VCaP (cell line): ENCODE measurements around the gene RDX.

ENCODE experiments used
- H3K27ac ChIP-seq: fragments of 450-650 bp; 2 replicates; pipeline ENCODE4 v1.5.1; 2017
- CTCF ChIP-seq: fragments of 450-650 bp; conservative IDR thresholded peaks from 2 replicates; pipeline ENCODE4 v1.5.1; 2017; ENCODE audit warnings: mild to moderate bottlenecking, moderate library complexity

The RDX gene

GRCh38 chr11:110268441-110268840, 28.0 kb downstream of the RDX start:
- no peak overlapping the region for H3K27ac ChIP-seq
- no peak for TF ChIP-seq CTCF

GRCh38 chr11:110262072-110262403, 34.4 kb downstream of the RDX start:
- no peak overlapping the region for H3K27ac ChIP-seq
- TF ChIP-seq CTCF = no peak

GRCh38 chr11:110261195-110262071, 35.0 kb downstream of the RDX start:
- TF ChIP-seq CTCF = no peak
- H3K27ac ChIP-seq = no peak overlapping the region

- H3K27ac ChIP-seq = no peak overlapping the region
- no peak for TF ChIP-seq CTCF
These were observed 42.9 kb downstream of the RDX start for GRCh38 chr11:110253525-110253924.

- no peak for TF ChIP-seq CTCF
- H3K27ac ChIP-seq = no peak overlapping the region
These were observed 44.6 kb downstream of the RDX start for GRCh38 chr11:110251836-110252235.

GRCh38 chr11:110250168-110250567, 46.2 kb downstream of the RDX start:
- H3K27ac ChIP-seq = no peak overlapping the region
- TF ChIP-seq CTCF = no peak

GRCh38 chr11:110249766-110250165, 46.6 kb downstream of the RDX start:
- no peak overlapping the region for H3K27ac ChIP-seq
- TF ChIP-seq CTCF = no peak
